ENCODE measurements around the gene TRIM63.

The TRIM63 gene

GRCh38 chr1:26078286-26079177 lies 11.1 kb upstream of the TRIM63 start:
- Histone ChIP-seq H3K4me1 (ENCODE audit: insufficient read depth, low read length) (peaks cover 11% of the 10 kb centered on the region), H3K9me3 (ENCODE audit: control insufficient read depth, insufficient read depth, low read length) (no peaks in the 10 kb centered on the region), H3K36me3 (ENCODE audit: insufficient read depth, low read length) (no peaks in the 10 kb centered on the region), H3K9ac (ENCODE audit: low read depth, low read length) (no peak overlapping the region)

GRCh38 chr1:26077524-26077923 lies 10.1 kb upstream of the TRIM63 start:
- Histone ChIP-seq H3K9me3 (ENCODE audit: control insufficient read depth, insufficient read depth, low read length) (no peaks in the 10 kb centered on the region), H3K4me1 (ENCODE audit: insufficient read depth, low read length) (peaks cover 11% of the 10 kb centered on the region), H3K36me3 (ENCODE audit: insufficient read depth, low read length) (no peaks in the 10 kb centered on the region), H3K9ac (ENCODE audit: low read depth, low read length) (no peak overlapping the region)

DNA sequence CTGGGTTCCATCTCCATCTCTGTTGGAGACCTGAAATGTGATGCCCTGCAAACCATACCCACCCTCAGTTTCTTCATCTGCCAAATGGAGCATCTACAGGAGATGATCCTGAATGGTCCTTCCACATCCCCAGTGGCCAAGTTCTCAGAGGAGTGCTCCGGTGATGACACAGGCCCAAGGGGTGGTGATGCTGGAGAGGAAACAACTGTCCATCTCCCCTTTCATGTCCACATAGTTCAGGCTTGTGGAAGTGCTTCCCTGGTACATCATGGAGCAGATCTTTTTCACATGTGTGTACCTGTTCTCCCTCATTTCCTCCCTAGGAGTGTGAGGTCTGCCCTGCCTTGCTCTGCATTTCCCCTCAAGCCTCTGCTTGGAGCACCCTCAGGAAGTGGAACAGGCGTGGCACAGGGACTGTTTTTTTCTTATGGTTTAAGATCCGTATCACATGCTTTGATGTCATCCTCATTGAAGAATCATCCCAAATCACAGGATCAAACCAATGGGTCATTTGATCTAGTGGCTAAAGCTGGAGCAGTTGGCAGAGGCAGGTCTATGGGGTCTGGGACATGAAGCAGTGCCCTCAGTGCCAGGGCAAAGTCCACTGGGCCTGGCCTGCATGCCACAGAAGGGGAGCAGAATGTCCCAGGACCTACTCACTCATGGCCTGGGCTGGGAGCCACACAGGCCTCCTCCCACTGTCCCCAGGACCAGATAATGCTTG lies 8.2 kb upstream of the TRIM63 start:
- Histone ChIP-seq H3K9ac (ENCODE audit: low read depth, low read length) (no peak overlapping the region), H3K9me3 (ENCODE audit: control insufficient read depth, insufficient read depth, low read length) (no peaks in the 10 kb centered on the region), H3K36me3 (ENCODE audit: insufficient read depth, low read length) (no peaks in the 10 kb centered on the region), H3K4me1 (ENCODE audit: insufficient read depth, low read length) (peaks cover 7% of the 10 kb centered on the region; the same call in 1 of the 2 replicates)

DNA sequence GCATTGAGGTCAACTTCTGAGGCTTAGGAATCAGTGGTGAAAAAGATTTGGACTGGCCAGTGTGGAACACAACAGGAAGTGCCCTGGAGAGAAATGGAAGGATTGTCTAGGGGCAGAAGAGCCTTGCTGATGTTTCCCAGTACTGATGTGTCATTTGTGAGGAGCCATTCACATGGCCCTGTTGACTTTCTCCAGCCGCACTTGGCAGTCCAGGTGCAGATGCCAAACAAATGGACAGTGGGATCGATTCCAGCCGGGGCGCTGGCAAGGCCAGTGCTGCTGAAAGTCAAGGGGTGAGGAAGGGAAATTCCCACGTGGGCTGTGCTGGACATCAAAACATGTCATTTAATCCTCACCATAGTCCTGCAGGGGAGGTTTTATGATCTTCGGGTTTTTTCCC lies 4.9 kb upstream of the TRIM63 start:
- no peaks in the 10 kb centered on the region for H3K36me3 ChIP-seq (ENCODE audit: insufficient read depth, low read length)
- peaks cover 1% of the 10 kb centered on the region; the same call in 1 of the 2 replicates for H3K4me1 ChIP-seq (ENCODE audit: insufficient read depth, low read length)
- no peak overlapping the region for H3K9ac ChIP-seq (ENCODE audit: low read depth, low read length)
- H3K9me3 ChIP-seq (ENCODE audit: control insufficient read depth, insufficient read depth, low read length) = no peaks in the 10 kb centered on the region

DNA sequence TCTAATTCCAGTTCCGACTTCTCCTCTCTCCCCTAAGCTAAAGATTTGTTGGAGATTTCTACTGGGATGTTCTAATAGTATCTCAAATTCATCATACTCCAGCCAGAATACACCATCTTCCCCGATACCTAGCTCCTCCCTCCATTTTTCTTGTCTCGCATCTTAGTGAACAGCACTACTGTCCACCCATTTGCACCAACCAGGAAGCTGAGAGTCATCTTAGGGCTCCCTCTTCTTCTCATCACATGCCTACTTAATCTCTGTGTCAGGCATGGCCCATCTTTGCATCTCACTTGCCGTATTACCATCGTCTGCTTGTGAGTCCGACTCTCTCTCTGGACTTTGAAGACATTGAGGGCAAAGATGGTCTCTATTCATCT lies 3.5 kb upstream of the TRIM63 start:
- Histone ChIP-seq H3K9ac (ENCODE audit: low read depth, low read length) (no peak overlapping the region), H3K36me3 (ENCODE audit: insufficient read depth, low read length) (no peaks in the 10 kb centered on the region), H3K9me3 (ENCODE audit: control insufficient read depth, insufficient read depth, low read length) (no peaks in the 10 kb centered on the region), H3K4me1 (ENCODE audit: insufficient read depth, low read length) (peaks cover 5% of the 10 kb centered on the region; the same call in 1 of the 2 replicates)

DNA sequence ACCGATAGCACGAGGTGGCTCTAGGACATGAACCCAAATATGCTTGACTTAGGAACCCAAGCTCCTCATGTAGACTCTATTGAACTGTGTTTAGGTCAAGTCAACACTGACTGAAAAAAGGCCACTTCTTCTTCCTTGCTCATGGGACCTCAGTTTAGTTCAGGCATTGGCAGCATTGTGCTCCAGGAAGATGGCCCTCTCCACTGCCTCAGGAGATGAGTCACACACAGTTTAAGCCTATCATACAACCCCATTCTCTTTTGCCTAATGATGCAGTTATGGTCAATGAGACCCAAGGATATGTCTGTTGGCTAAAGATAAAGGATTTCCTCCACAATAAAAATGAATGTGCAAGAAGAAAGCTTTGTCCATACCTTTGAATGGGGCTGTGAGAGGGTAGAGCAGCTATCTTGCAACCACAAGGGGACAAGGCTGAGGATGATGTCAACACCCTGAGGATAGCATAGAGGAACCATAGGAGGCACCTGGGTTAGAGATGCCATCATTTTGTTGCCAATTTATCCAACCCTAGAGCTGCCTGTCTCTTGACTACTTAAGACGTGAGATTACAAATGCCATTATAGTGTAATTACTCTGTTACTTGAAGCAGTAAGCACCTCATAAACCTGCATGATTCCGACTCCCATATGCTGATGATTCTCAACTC lies 3.0 kb upstream of the TRIM63 start:
- peaks cover 5% of the 10 kb centered on the region; the same call in 1 of the 2 replicates for H3K4me1 ChIP-seq (ENCODE audit: insufficient read depth, low read length)
- no peaks in the 10 kb centered on the region for H3K9me3 ChIP-seq (ENCODE audit: control insufficient read depth, insufficient read depth, low read length)
- H3K36me3 ChIP-seq (ENCODE audit: insufficient read depth, low read length) = no peaks in the 10 kb centered on the region
- H3K9ac ChIP-seq (ENCODE audit: low read depth, low read length) = no peak overlapping the region

- Histone ChIP-seq H3K36me3 (ENCODE audit: insufficient read depth, low read length) (no peaks in the 10 kb centered on the region), H3K9me3 (ENCODE audit: control insufficient read depth, insufficient read depth, low read length) (no peaks in the 10 kb centered on the region), H3K9ac (ENCODE audit: low read depth, low read length) (no peak overlapping the region), H3K4me1 (ENCODE audit: insufficient read depth, low read length) (peaks cover 5% of the 10 kb centered on the region; the same call in 1 of the 2 replicates)
These were observed 2.5 kb upstream of the TRIM63 start for GRCh38 chr1:26069941-26070295.

DNA sequence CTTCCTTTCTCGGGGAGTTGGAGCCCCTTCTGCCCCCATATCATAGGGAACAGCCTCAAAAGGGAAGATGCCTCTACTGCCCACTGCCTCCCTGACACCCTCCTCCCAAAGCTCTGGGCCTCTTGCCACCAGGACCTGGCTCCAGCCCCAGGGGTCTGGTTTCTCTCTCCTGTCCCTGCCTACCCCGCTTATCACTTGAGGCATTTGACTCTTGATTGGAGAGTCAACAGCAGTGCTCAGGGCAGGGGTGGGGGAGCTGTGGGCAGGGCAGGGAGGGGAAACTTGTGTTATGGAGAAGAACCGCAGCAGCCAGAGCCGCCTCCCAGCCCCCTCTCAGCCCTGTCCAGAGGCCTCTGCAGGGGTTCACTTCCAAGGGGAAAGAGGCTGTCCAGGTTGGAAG lies 573 bp downstream of the TRIM63 start:
- H3K9ac ChIP-seq (ENCODE audit: low read depth, low read length) = no peak overlapping the region

DNA sequence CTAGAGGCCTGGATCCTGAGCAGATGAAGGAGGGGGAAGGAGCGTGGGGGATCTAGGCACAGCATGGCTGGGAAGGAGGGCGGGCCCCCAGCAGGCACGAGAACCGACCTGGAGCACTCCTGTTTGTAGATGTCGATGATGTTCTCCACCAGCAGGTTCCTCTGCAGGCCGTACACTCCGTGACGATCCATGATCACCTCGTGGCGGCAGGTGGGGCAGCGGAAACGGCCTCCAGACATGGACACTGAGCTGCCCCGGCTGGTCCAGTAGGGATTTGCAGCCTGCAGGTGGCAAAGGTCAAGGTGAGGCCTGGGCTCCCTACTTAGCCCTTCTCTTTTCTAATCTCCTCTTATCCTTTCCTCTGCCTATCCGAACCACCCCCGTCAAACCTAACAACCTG lies 1.3 kb downstream of the TRIM63 start:
- H3K9ac ChIP-seq (ENCODE audit: low read depth, low read length) = no peak overlapping the region
- no peaks in the 10 kb centered on the region for H3K36me3 ChIP-seq (ENCODE audit: insufficient read depth, low read length)
- no peaks in the 10 kb centered on the region for H3K9me3 ChIP-seq (ENCODE audit: control insufficient read depth, insufficient read depth, low read length)
- peaks cover 5% of the 10 kb centered on the region; the same call in 1 of the 2 replicates for H3K4me1 ChIP-seq (ENCODE audit: insufficient read depth, low read length)

More for the DNA sequence above, 573 bp downstream of the TRIM63 start:
- Histone ChIP-seq H3K9me3 (ENCODE audit: control insufficient read depth, insufficient read depth, low read length) (no peaks in the 10 kb centered on the region), H3K4me1 (ENCODE audit: insufficient read depth, low read length) (peaks cover 5% of the 10 kb centered on the region; the same call in 1 of the 2 replicates), H3K36me3 (ENCODE audit: insufficient read depth, low read length) (no peaks in the 10 kb centered on the region)

DNA sequence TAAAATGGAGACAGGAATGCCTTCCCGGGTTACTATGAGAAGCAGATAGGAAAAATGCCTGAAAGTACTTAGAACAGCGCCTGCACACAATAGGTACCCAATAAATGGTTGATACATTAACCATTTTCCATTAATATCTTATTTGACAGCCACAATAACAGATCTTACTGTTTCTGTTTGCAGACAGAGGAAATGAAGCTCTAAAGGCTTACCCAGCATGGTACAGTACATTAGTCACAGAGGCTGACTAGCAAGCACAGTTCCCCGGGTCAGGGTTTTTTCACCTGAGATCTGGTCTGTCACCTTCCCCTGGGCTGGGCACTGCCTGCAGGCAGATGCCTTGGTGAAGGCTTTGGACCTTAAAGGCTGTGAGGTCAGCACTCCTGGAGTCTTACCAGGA lies 2.9 kb downstream of the TRIM63 start:
- Histone ChIP-seq H3K4me1 (ENCODE audit: insufficient read depth, low read length) (peaks cover 5% of the 10 kb centered on the region; the same call in 1 of the 2 replicates), H3K9me3 (ENCODE audit: control insufficient read depth, insufficient read depth, low read length) (no peaks in the 10 kb centered on the region), H3K9ac (ENCODE audit: low read depth, low read length) (no peak overlapping the region), H3K36me3 (ENCODE audit: insufficient read depth, low read length) (no peaks in the 10 kb centered on the region)

GRCh38 chr1:26060832-26061574 lies 6.4 kb downstream of the TRIM63 start:
- Histone ChIP-seq H3K4me1 (ENCODE audit: insufficient read depth, low read length) (no peaks in the 10 kb centered on the region), H3K9ac (ENCODE audit: low read depth, low read length) (no peak overlapping the region), H3K9me3 (ENCODE audit: control insufficient read depth, insufficient read depth, low read length) (no peaks in the 10 kb centered on the region), H3K36me3 (ENCODE audit: insufficient read depth, low read length) (no peaks in the 10 kb centered on the region)

- Histone ChIP-seq H3K36me3 (ENCODE audit: insufficient read depth, low read length) (no peaks in the 10 kb centered on the region), H3K9ac (ENCODE audit: low read depth, low read length) (no peak overlapping the region), H3K4me1 (ENCODE audit: insufficient read depth, low read length) (no peaks in the 10 kb centered on the region), H3K9me3 (ENCODE audit: control insufficient read depth, insufficient read depth, low read length) (no peaks in the 10 kb centered on the region)
These were observed 7.5 kb downstream of the TRIM63 start for GRCh38 chr1:26059906-26060305.

DNA sequence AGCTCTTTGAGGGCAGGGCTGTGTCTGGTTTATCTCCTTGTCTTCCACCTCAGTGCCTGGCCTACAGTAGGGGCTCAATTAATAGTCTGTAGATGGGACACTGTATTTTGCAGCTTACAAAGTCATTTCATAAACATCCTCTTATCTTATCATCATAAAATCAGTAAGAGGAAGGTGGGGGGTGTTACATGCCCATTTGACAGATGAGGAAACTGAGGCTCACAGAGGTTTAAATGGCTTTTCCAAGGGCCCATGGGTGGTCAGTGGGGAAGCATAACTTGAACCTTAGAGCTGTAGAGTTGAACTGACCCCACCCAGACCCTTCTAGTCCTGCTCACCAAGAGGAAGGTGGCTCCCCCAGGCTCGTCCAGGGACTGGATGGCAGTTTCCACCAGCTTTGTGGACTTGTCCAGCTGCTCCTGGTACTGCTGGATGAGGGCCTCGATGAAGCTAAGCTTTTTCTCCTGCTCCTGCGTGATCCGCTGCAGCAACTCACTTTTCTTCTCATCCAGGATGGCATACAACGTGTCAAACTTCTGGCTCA lies 9.3 kb downstream of the TRIM63 start:
- Histone ChIP-seq H3K9ac (ENCODE audit: low read depth, low read length) (no peak overlapping the region), H3K4me1 (ENCODE audit: insufficient read depth, low read length) (no peaks in the 10 kb centered on the region), H3K36me3 (ENCODE audit: insufficient read depth, low read length) (no peaks in the 10 kb centered on the region), H3K9me3 (ENCODE audit: control insufficient read depth, insufficient read depth, low read length) (no peaks in the 10 kb centered on the region)

- H3K9me3 ChIP-seq (ENCODE audit: control insufficient read depth, insufficient read depth, low read length) = no peaks in the 10 kb centered on the region
- H3K4me1 ChIP-seq (ENCODE audit: insufficient read depth, low read length) = no peaks in the 10 kb centered on the region
- H3K36me3 ChIP-seq (ENCODE audit: insufficient read depth, low read length) = no peaks in the 10 kb centered on the region
- H3K9ac ChIP-seq (ENCODE audit: low read depth, low read length) = no peak overlapping the region
These were observed 10.2 kb downstream of the TRIM63 start for GRCh38 chr1:26057189-26057588.
